CD4-positive, alpha-beta T cell treated with Interleukin-12 subunit alpha and Interleukin-12 subunit beta, for 1 hour (primary cell): ENCODE measurements around the gene CCSER2.
"Not testable (repeated sequence)": the region's sequence is repeated elsewhere in the genome, so short reads cannot be mapped to it uniquely, and the experiment has no call there.

Source experiments
- DNase-seq: peaks from one replicate; pipeline ENCODE4 v3.0.0-alpha.2; 2020

CCSER2 gene

GRCh38 chr10:84312816-84313215 lies 15.6 kb upstream of the CCSER2 start:
- no peak for DNase-seq

DNA sequence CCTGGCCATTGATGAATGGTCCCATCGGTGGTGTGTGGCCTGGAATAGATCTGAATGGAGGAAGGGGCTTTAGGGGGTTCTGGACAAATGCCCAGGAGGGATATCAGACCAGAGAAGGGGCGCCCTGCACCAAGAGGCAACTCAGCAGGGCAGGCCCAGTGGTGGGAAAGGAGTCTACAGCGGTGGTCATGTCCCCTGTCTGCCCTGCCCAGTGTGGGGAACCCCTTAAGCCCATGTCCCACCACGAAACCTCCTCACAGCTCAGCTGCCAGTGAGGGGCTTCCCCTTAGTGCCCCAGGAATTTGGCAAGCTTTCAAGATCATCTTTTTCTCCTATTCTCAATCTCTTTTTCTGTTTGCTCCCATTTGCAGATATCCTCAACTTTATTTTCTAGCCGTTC lies 14.1 kb upstream of the CCSER2 start:
- no peak for DNase-seq

- no peak for DNase-seq
Observed at GRCh38 chr10:84317174-84317573, 11.2 kb upstream of the CCSER2 start.

GRCh38 chr10:84321902-84322301 lies 6.5 kb upstream of the CCSER2 start:
- no peak for DNase-seq

- not testable (repeated sequence) for DNase-seq
Observed at GRCh38 chr10:84323566-84323965, 4.8 kb upstream of the CCSER2 start.

DNA sequence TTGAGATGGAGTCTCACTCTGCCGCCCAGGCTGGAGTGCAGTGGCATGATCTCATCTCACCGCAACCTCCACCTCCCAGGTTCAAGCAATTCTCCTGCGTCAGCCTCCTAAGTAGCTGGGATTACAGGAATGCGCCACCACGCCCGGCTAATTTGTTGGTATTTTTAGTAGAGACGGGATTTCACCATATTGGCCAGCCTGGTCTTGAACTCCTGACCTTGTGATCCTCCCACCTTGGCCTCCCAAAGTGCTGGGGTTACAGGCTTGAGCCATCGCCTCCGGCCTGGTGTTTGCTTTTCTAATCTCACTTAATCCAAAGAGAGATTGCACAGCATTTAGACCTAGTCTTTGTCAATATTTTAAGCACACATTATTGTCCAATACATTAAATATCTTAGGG lies 1.4 kb upstream of the CCSER2 start:
- not testable (repeated sequence) for DNase-seq

DNA sequence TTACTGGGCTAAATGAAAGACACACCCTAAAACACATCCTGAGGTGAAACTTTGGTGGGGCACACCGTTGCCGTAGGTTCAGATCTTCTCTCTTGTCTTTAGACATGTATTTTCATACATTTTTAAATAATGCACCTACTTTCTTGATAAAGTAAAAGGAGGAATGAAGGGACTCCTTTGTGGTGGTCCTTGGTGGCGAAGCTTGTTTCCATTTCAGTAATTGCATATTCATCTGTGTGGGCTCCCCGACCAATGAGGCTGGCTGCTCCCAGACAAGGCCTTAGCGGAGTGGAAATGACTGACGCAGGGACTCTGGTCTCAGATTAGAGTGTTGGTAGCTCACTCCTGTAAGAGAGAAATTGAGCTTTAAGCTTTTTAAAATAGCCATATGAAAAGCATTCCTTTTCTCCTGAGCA lies 815 bp downstream of the CCSER2 start:
- DNase-seq: peak; percentile 64

DNA sequence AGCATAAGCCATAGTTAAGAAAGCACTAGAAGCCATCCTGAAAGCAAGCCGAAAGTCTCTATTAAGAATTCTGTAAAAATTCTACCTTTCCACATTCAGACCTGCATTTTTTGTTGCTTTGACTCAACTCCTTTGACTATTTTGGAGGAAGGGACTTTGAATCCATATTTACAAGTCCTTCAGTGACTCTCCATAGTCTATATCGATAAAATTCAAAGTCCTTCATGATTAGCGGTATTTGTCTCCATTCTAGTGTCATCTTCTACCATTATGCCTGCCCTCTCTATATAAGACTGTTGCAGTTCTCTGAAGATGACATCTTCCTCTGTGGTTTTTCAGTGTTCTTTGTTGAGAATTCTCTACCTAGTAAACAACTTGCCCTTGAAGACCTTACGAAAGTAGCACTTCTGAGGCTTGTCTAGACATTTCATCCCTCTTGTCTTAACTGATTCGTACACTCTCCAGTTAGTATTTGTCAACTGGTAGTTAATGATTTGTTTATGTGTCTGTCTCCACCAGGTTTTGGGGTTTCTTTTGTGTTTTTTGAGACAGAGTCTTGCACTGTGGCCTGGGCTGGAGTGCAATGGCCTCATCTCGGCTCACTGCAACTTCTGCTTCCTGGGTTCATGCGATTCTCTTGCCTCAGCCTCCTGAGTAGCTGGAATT lies 1.7 kb downstream of the CCSER2 start:
- peak; percentile 72 for DNase-seq

DNA sequence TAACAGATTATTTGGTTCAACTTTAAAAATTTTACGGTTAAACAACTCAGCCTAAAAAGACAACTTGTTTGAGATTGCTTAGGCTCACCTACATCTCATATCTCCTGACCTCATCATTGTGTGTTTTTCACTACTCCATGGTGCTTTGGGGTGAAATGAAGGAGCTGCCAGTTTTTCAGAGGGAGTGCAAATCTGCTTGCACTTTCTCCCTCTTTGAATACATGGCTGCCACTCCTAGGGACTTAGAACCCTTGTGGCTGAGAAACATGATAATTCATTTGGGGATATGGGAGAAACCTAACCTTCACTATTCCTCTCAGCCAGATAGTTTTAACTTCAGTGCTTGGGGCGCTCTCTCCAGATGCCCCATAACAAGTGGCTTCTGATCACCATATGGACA lies 2.7 kb downstream of the CCSER2 start:
- no peak for DNase-seq

GRCh38 chr10:84333864-84334451 lies 5.6 kb downstream of the CCSER2 start:
- DNase-seq: peak; percentile 88

- no peak for DNase-seq
Observed at GRCh38 chr10:84334811-84335210, 6.4 kb downstream of the CCSER2 start.

DNA sequence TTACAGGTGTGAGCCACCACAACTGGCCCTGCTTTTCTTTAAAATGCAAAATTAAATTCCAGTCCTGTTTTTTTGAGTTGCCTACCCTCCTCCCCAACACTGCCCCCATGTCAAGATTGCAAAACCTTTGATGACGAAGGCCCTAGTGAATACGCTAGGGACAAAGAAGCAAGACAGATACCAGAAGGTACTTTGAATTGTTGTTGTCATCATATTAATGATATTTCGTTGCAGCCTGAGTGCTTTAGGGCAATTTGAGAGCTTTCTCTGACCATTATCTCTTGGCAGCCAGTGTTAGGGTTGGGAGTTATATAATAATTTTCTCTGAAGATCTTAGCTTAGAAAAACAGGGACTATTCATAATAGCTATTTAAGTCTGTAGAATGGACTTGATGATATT lies 7.1 kb downstream of the CCSER2 start:
- no peak for DNase-seq

DNA sequence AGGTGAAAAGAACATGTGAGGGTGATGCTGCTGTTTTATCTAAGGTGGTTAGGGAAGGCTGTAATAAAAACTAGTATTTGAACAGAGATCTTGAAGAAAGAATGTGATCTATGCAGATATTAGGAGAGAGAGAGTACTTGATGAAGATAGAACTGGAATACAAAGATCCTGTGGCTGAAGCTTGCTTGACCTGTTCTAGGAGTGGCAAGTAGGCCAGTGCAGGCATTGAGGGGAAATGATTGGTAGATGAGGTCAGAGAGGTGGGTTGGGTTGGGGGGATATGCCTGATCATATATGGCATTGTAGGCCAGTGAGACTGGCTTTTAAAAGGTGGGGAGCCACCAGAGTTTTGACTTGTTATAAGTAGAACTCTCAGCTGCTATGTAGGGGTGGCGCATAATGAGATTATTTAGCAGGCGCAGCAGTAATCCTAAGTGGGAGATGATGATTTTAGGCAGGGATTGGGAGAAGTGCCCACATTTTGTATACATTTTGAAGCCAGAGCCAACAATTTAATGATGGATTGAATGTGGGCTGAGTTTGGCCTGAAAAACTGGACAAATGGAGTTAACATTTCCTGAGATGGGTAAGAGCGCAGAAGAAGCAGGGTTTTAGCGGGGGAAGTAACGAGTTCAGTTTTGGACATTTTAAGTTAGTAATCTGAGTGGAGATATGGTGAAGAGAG lies 8.2 kb downstream of the CCSER2 start:
- no peak for DNase-seq

GRCh38 chr10:84337199-84337598 lies 8.8 kb downstream of the CCSER2 start:
- DNase-seq: no peak

GRCh38 chr10:84339025-84339424 lies 10.6 kb downstream of the CCSER2 start:
- DNase-seq: no peak

- no peak for DNase-seq
Observed at GRCh38 chr10:84340187-84340586, 11.8 kb downstream of the CCSER2 start.

GRCh38 chr10:84340632-84341537 lies 12.5 kb downstream of the CCSER2 start:
- no peak for DNase-seq

DNA sequence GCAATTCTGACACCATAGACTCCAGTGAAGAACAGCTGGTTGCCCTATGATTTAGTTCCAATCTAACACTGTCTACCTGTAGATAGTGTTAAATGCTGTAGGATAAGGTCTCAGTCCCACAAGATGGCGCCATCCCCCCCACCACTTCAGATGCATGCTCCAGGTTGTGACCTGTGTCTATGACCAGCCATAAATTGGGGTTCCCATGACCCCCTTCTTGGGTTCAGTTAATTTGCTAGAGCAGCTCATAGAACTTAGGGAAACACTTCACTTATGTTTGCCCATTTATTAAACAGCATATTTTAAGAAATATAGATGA lies 13.1 kb downstream of the CCSER2 start:
- DNase-seq: no peak

- no peak for DNase-seq
Observed at GRCh38 chr10:84341983-84342382, 13.6 kb downstream of the CCSER2 start.

DNA sequence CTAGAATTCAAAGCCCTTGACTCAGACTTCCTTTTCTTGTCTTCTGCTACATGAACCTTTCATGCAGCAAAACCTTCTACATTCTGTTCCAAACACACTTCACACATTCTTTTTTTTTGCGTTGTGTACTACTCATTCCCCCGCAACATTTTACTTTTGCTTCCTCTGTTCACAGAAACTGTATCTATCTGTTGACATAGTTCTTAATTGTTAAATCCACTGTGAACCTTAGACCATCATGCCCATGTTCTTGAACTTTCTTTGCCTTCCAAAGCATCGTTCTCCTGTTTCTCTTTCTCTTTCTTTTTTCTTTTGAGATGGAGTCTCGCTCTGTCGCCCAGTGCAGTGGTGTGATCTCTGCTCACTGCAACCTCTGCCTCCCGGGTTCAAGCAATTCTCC lies 14.2 kb downstream of the CCSER2 start:
- no peak for DNase-seq

- no peak for DNase-seq
Observed at GRCh38 chr10:84343831-84344230, 15.4 kb downstream of the CCSER2 start.

GRCh38 chr10:84344526-84344925 lies 16.1 kb downstream of the CCSER2 start:
- peak; percentile 26 for DNase-seq

DNA sequence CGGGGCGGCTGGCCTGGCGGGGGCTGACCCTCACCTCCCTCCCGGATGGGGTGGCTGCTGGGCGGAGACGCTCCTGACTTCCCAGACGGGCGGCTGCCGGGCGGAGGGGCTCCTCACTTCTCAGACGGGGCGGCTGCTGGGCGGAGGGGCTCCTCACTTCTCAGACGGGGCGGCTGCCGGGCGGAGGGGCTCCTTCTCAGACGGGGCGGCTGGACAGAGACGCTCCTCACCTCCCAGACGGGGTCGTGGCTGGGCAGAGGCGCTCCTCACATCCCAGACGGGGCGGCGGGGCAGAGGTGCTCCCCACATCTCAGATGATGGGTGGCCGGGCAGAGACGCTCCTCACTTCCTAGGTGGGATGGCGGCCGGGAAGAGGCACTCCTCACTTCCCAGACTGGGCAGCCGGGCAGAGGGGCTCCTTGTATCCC lies 19.2 kb downstream of the CCSER2 start:
- not testable (repeated sequence) for DNase-seq
